ENCODE results near the gene GCK.
A peak's percentile ranks its signal among the peaks of the same experiment; 100 is the strongest.
"Not testable (repeated sequence)": the region's sequence is repeated elsewhere in the genome, so short reads cannot be mapped to it uniquely, and the experiment has no call there.

GCK gene

GRCh38 chr7:44176486-44176885 is 12.8 kb downstream of the GCK start:
- DNase-seq: no peak

GRCh38 chr7:44175730-44176129 is 13.5 kb downstream of the GCK start:
- DNase-seq: no peak

DNA sequence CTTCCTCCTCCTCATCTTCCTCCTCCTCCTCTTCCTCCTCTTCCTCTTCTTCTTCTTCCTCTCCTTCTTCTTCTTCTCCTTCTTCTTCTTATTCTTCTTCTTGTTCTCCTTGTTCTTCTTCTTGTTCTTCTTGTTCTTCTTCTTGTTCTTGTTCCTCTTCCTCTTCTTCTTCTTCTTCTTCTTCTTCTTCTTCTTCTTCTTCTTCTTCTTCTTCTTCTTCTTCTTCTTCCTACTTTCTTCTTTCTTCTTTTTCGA is 14.6 kb downstream of the GCK start:
- not testable (repeated sequence) for DNase-seq

GRCh38 chr7:44173911-44174693 is 15.1 kb downstream of the GCK start:
- no peak for DNase-seq

GRCh38 chr7:44172803-44173424 is 16.3 kb downstream of the GCK start:
- peak; percentile 78 for DNase-seq

- no peak for DNase-seq
Measured at GRCh38 chr7:44172352-44172751, 16.9 kb downstream of the GCK start.

DNA sequence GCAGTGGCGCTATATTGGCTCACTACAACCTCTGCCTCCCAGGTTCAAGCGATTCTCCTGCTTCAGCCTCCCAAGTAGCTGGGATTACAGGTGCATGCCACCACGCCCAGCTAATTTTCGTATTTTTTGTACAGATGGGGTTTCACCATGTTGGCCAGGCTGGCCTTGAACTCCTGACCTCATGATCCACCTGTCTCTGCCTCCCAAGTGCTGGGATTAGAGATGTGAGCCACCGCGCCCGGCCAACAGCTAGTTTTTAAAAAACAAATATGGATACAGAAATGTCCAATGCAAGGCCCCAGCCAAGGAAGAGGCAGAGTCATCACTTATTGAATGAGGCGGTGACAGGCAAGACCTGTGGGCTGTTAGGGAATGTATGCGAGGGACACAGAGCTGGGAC is 17.3 kb downstream of the GCK start:
- not testable (repeated sequence) for DNase-seq

- no peak for DNase-seq
Measured at GRCh38 chr7:44167920-44168319, 21.3 kb downstream of the GCK start.

GRCh38 chr7:44163591-44163990 is 25.6 kb downstream of the GCK start:
- DNase-seq: peak; percentile 93

- no peak for DNase-seq
Measured at GRCh38 chr7:44162785-44163395, 26.3 kb downstream of the GCK start.

DNA sequence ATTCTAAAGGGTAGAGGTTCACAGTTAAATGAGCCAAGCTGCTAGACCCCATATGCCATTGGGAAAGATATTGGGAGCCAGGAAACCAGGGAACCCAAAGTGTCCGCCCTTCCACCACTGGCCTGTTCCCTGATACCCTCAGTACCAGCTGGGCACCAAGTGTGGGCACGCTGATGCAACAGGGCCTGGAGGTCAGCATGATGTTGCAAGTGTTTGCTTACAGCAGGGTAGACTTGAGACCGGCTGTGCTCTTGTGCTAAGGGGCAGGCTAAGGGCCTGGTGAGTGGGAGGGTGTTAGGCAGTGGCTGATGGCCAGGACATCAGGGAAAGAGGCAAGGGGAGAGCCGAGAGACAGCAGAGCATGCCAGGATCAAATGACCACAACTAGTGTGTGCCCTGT is 27.1 kb downstream of the GCK start:
- no peak for DNase-seq

DNA sequence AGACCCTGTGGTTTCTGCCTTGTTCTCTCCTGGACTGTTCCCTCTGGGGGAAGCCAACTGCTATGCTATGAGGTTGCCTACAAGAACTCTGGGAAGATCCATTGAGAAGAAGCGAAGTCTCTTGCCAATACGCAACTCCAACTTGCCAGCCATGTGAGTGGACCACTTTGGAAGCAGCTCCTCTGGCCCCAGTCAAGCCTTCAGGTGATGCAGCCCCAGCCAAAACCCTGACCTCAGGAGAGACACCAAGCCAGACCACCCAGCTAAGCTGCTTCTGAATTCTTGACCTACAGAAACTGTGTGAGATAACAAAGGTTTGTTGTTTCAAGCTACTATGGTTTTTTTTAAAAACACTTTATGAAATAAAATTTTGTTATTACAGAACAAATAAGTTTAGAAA is 27.9 kb downstream of the GCK start:
- DNase-seq: no peak

GRCh38 chr7:44159824-44160630 is 29.2 kb downstream of the GCK start:
- no peak for DNase-seq

- DNase-seq: no peak
Measured at GRCh38 chr7:44158873-44159631, 30.2 kb downstream of the GCK start.

DNA sequence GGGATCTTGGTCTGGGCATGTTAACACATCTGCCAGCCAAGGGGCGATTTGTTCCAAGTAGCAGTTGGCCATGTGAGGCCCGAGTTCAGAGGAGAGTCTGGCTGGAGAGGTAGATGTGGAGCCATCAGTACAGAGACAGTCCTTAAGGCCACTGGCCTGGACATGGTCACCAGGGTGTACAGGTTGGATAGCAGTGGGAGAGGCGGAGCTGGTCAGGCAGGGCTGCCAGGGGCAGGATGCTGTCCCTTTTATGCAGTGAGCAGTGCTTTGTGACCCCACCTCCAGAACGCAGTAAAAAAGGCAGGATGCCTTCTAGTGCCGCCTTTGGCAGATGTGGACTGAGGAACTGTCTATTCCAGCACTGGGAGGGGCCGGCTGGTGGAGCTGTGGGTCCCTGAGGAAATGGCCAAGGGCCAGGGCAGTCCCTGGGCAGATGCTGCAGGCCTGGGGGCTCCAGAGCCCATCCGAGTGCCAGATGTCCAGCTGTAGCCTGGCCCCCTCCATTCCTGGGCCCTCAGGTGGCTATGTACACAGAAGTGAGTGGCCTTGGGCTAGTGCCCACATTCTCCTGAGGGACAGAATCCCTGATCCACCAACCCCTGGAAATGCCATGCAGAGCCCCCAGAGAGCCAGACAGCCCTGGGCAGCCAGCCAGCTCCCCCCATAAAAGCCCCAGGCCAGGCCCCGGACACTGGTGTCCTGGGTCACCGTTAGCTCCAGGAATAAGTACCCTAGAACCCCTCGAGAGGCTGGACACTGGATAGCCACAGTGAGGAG is 31.0 kb downstream of the GCK start:
- DNase-seq: no peak

DNA sequence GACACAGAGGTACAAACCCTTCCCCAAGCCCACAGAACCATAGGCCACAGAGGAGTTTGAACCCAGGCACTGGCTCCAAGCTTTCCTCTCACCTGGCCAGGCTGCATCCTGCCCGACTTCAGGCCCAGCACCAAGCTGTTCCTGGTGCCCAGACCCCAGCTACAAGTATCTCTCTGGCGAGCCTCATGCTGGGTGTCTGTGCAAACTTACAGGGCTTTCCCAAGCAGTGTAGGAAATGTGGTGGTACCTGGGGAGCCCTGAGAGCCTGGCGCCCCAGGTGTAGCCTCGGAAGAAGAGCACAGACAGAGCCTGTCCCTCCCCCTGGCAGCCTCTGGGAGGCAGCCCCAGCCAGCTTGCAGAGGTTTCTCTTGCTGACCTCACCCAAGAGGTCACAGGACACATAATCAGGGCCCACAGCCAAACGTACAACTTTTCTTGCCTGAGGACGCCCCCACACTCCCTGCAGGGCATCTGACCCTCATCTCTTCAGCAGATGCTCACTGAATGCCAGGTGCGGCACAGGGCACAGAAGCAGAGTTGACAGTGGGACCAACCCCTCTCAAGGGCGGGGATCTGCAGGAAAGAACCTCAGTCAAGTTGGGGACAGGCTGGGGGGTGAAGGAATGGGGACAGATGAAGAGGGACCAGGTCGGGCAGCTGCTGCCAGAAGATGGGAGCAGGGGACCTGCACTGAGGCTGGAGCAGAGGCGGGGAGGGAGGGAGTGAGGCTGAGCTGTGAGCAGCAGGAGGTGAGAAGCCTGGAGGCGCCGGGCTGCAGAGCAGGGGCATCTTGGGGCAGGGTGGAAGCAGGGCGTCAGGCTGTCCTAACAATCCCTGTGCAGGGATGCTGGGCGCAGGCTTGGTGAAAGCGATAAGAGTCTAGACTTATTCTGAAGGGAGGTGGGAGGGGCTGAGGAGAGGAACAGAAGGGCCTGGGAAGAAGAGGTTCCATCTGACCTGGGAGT is 31.8 kb downstream of the GCK start:
- no peak for DNase-seq

- DNase-seq: no peak
Measured at GRCh38 chr7:44156453-44157010, 32.7 kb downstream of the GCK start.

- no peak for DNase-seq
Measured at GRCh38 chr7:44155191-44156185, 33.8 kb downstream of the GCK start.

GRCh38 chr7:44154703-44155102 is 34.5 kb downstream of the GCK start:
- DNase-seq: no peak

Measured in kidney glomerular epithelial cell (primary cell).